GOT3 (cell line): ENCODE measurements around the gene DYNAP.

Experiments used
- DNase-seq: peaks from one replicate; lab custom pipeline; 2025; ENCODE audit warnings: mixed read lengths; lab: John Stamatoyannopoulos, UW

The DYNAP gene

GRCh38 chr18:54590945-54591344 lies at the start of gene DYNAP:
TSS of gene DYNAP (plus strand) at chr18:54591245. CDS start at chr18:54591283, 38 bp downstream.
- no peak for DNase-seq

GRCh38 chr18:54551590-54551989 lies 39.5 kb upstream of the DYNAP start:
- no peak for DNase-seq

GRCh38 chr18:54555286-54555685 lies 35.8 kb upstream of the DYNAP start:
- DNase-seq = no peak

- no peak for DNase-seq
These were observed 35.0 kb upstream of the DYNAP start for GRCh38 chr18:54555996-54556395.

- DNase-seq = no peak
These were observed 33.1 kb upstream of the DYNAP start for GRCh38 chr18:54557958-54558357.

GRCh38 chr18:54558609-54559585 lies 32.1 kb upstream of the DYNAP start:
- DNase-seq = no peak

- DNase-seq = no peak
These were observed 29.3 kb upstream of the DYNAP start for GRCh38 chr18:54561706-54562267.

GRCh38 chr18:54580202-54580729 lies 10.8 kb upstream of the DYNAP start:
- no peak for DNase-seq

- DNase-seq = no peak
These were observed 7.0 kb upstream of the DYNAP start for GRCh38 chr18:54584065-54584464.

- no peak for DNase-seq
These were observed 5.3 kb upstream of the DYNAP start for GRCh38 chr18:54585743-54586142.

GRCh38 chr18:54604211-54604610 lies 13.2 kb downstream of the DYNAP start:
- no peak for DNase-seq

GRCh38 chr18:54606835-54607212 lies 15.8 kb downstream of the DYNAP start:
- no peak for DNase-seq

GRCh38 chr18:54607213-54608027 lies 16.4 kb downstream of the DYNAP start:
- DNase-seq = no peak

GRCh38 chr18:54608028-54608642 lies 17.1 kb downstream of the DYNAP start:
- no peak for DNase-seq

GRCh38 chr18:54611816-54612215 lies 20.8 kb downstream of the DYNAP start:
- no peak for DNase-seq

- no peak for DNase-seq
These were observed 21.2 kb downstream of the DYNAP start for GRCh38 chr18:54612237-54612636.

- no peak for DNase-seq
These were observed 22.1 kb downstream of the DYNAP start for GRCh38 chr18:54613174-54613573.

GRCh38 chr18:54616220-54616848 lies 25.3 kb downstream of the DYNAP start:
- no peak for DNase-seq

GRCh38 chr18:54622084-54622483 lies 31.0 kb downstream of the DYNAP start:
- DNase-seq = no peak

- DNase-seq = no peak
These were observed 35.7 kb downstream of the DYNAP start for GRCh38 chr18:54626779-54627178.

- no peak for DNase-seq
These were observed 39.9 kb downstream of the DYNAP start for GRCh38 chr18:54630963-54631362.
